ENCODE measurements around the gene SLC35F4.

DNA sequence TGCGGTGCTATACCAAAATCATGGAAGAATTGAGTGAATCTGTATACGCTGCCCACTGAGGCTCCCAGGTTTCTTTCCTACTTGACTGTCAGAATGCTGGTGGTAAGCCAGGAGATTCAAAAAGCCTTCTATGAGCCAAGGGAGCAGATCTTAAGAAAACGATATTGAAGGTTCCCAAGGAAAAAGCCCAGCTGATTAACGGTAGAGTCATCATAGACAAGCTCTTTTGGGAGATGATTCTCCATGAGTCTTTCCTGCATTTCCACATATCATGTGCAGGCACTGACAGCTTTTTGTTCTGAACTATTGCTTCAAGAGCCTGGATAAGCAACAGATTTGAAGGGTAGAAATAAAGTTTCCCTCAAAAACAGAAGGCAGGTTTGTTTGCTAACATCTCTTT, 17.5 kb downstream of the SLC35F4 start:
- TF ChIP-seq, protein P1, sequence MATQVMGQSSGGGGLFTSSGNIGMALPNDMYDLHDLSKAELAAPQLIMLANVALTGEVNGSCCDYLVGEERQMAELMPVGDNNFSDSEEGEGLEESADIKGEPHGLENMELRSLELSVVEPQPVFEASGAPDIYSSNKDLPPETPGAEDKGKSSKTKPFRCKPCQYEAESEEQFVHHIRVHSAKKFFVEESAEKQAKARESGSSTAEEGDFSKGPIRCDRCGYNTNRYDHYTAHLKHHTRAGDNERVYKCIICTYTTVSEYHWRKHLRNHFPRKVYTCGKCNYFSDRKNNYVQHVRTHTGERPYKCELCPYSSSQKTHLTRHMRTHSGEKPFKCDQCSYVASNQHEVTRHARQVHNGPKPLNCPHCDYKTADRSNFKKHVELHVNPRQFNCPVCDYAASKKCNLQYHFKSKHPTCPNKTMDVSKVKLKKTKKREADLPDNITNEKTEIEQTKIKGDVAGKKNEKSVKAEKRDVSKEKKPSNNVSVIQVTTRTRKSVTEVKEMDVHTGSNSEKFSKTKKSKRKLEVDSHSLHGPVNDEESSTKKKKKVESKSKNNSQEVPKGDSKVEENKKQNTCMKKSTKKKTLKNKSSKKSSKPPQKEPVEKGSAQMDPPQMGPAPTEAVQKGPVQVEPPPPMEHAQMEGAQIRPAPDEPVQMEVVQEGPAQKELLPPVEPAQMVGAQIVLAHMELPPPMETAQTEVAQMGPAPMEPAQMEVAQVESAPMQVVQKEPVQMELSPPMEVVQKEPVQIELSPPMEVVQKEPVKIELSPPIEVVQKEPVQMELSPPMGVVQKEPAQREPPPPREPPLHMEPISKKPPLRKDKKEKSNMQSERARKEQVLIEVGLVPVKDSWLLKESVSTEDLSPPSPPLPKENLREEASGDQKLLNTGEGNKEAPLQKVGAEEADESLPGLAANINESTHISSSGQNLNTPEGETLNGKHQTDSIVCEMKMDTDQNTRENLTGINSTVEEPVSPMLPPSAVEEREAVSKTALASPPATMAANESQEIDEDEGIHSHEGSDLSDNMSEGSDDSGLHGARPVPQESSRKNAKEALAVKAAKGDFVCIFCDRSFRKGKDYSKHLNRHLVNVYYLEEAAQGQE (IDR thresholded peaks at IDR 0.05; ENCODE audit: low read depth): no peak
- TF ChIP-seq YY1 (IDR thresholded peaks at IDR 0.05; ENCODE audit: low read depth) (no peak), ZBTB7A (IDR thresholded peaks at IDR 0.05; ENCODE audit: low read depth) (no peak), TEAD4 (IDR thresholded peaks at IDR 0.05) (no peak), CREB1 (IDR thresholded peaks at IDR 0.05; ENCODE audit: low read depth) (no peak)

Measured in Ishikawa (cell line).